GM18861 (cell line): Measurements from ENCODE around the gene BAAT.

ENCODE experiments used
- ATAC-seq: cut with Tn5 transposase; IDR thresholded peaks from one replicate; pipeline ENCODE4 v1.9.1; 2021; ENCODE audit not compliant: unreplicated experiment

Gene BAAT

GRCh38 chr9:101398930-101399642 lies 14.3 kb upstream of the BAAT start:
- no peak for ATAC-seq

GRCh38 chr9:101398068-101398929 lies 13.5 kb upstream of the BAAT start, which contains the start of the genes MRPL50 and ZNF189:
TSS of gene MRPL50 (minus strand) at chr9:101398618. CDS start at chr9:101398592, 26 bp downstream.
TSS of gene ZNF189 (plus strand) at chr9:101398851. CDS start at chr9:101399157, 306 bp downstream.
- peak; percentile 98 for ATAC-seq

GRCh38 chr9:101397746-101398067 lies 12.9 kb upstream of the BAAT start:
- ATAC-seq: no peak

GRCh38 chr9:101394687-101395086 lies 9.9 kb upstream of the BAAT start:
- ATAC-seq: no peak

GRCh38 chr9:101393135-101393534 lies 8.3 kb upstream of the BAAT start:
- ATAC-seq: no peak

GRCh38 chr9:101388507-101388993 lies 3.7 kb upstream of the BAAT start:
- no peak for ATAC-seq

- peak; percentile 82 for ATAC-seq
Measured at GRCh38 chr9:101387871-101388506, 3.2 kb upstream of the BAAT start.

- ATAC-seq: no peak
Measured at GRCh38 chr9:101383361-101383760, 1.4 kb downstream of the BAAT start.

- ATAC-seq: no peak
Measured at GRCh38 chr9:101381833-101382342, 2.9 kb downstream of the BAAT start.

GRCh38 chr9:101381118-101381517 lies 3.7 kb downstream of the BAAT start:
- no peak for ATAC-seq

GRCh38 chr9:101380295-101380694 lies 4.5 kb downstream of the BAAT start:
- no peak for ATAC-seq

GRCh38 chr9:101376111-101376848 lies 8.5 kb downstream of the BAAT start:
- no peak for ATAC-seq

GRCh38 chr9:101375546-101375945 lies 9.3 kb downstream of the BAAT start:
- no peak for ATAC-seq

GRCh38 chr9:101372327-101373118 lies 12.3 kb downstream of the BAAT start:
- ATAC-seq: no peak

GRCh38 chr9:101371813-101372212 lies 13.0 kb downstream of the BAAT start:
- ATAC-seq: no peak

- no peak for ATAC-seq
Measured at GRCh38 chr9:101369884-101370531, 14.8 kb downstream of the BAAT start.

- no peak for ATAC-seq
Measured at GRCh38 chr9:101369286-101369685, 15.5 kb downstream of the BAAT start.

- ATAC-seq: no peak
Measured at GRCh38 chr9:101367323-101367722, 17.5 kb downstream of the BAAT start.

GRCh38 chr9:101366038-101366756 lies 18.6 kb downstream of the BAAT start:
- no peak for ATAC-seq
